Naive thymus-derived CD4-positive, alpha-beta T cell (primary cell): ENCODE data around the gene ARL4C. TPM values are rescaled to one million over a fixed set of nuclear protein-coding genes. Genes with fewer than 3 reads are reported as not detected.
A peak's percentile ranks its signal among the peaks of the same experiment; 100 is the strongest.

Experiments
- ATAC-seq: fragments of 150-1000 bp; cut with Tn5 transposase; 2 replicates; pipeline ENCODE4 v1.10.0; 2021; ENCODE audit warnings: mild to moderate bottlenecking, moderate library complexity
- CTCF ChIA-PET: fragments of 350-600 bp; sonication (Branson Sonifier 250); formaldehyde crosslinking; loops from one replicate; lab custom pipeline; 2021; ENCODE audit warnings: antibody characterized with exemption; lab: Charles Lee
- POLR2A ChIA-PET: fragments of 350-600 bp; sonication (Branson Sonifier 250); formaldehyde crosslinking; loops from one replicate; lab custom pipeline; 2021; ENCODE audit warnings: antibody characterized with exemption, inconsistent platforms; lab: Charles Lee
- DNase-seq, 9 donors: peaks; one replicate each; pipeline versions ENCODE4 v3.0.0 to v3.0.0-alpha.2; 2020 to 2022; ENCODE audit warnings: mixed read lengths in 1 of 9
- H3K27ac ChIP-seq: one replicate; pipeline ENCODE4 v1.7.0; 2013; ENCODE audit warnings: mild to moderate bottlenecking, low read depth, low read length, moderate library complexity
- H3K27me3 ChIP-seq, 2 donors: one replicate each; pipeline ENCODE4 v1.7.0; 2013; ENCODE audit warnings: low read length in 2 of 2, mild to moderate bottlenecking in 2 of 2, moderate library complexity in 2 of 2; ENCODE audit not compliant: control insufficient read depth in 2 of 2, insufficient read depth in 2 of 2
- H3K36me3 ChIP-seq, 3 experiments: 1 replicate in 2 of 3; 2 replicates in 1 of 3; pipeline ENCODE4 v1.7.0; 2013; ENCODE audit warnings: low read length in 3 of 3, mild to moderate bottlenecking in 3 of 3, moderate library complexity in 1 of 3; ENCODE audit not compliant: insufficient read depth in 3 of 3, control insufficient read depth in 2 of 3
- H3K4me1 ChIP-seq, 2 donors: one replicate each; pipeline ENCODE4 v1.7.0; 2013; ENCODE audit warnings: low read length in 2 of 2, mild to moderate bottlenecking in 2 of 2, moderate library complexity in 1 of 2; ENCODE audit not compliant: control insufficient read depth in 2 of 2, insufficient read depth in 2 of 2
- H3K4me3 ChIP-seq: 2 replicates; pipeline ENCODE4 v1.7.0; 2013; ENCODE audit warnings: mild to moderate bottlenecking, low read length
- H3K9me3 ChIP-seq, 3 experiments: 1 replicate in 2 of 3; 2 replicates in 1 of 3; pipeline ENCODE4 v1.7.0; 2013; ENCODE audit warnings: low read length in 3 of 3; ENCODE audit not compliant: control insufficient read depth in 2 of 3
- H3K27ac Mint-ChIP-seq, 9 donors: one replicate each; pipeline ENCODE4 v1.8.0; 2020 to 2022; ENCODE audit warnings: mixed read lengths in 9 of 9, mild to moderate bottlenecking in 8 of 9, moderate library complexity in 5 of 9, inconsistent platforms in 2 of 9
- H3K27me3 Mint-ChIP-seq, 5 donors: one replicate each; pipeline ENCODE4 v1.8.0; 2021 to 2022; ENCODE audit warnings: mixed read lengths in 5 of 5, mild to moderate bottlenecking in 1 of 5
- H3K36me3 Mint-ChIP-seq, 5 donors: one replicate each; pipeline ENCODE4 v1.8.0; 2020 to 2022; ENCODE audit warnings: mixed read lengths in 5 of 5, mild to moderate bottlenecking in 3 of 5, inconsistent platforms in 1 of 5
- H3K4me1 Mint-ChIP-seq, 7 donors: one replicate each; pipeline ENCODE4 v1.8.0; 2020 to 2022; ENCODE audit warnings: mixed read lengths in 7 of 7, mild to moderate bottlenecking in 3 of 7, inconsistent platforms in 1 of 7
- H3K4me3 Mint-ChIP-seq, 10 donors: one replicate each; pipeline ENCODE4 v1.8.0; 2020 to 2022; ENCODE audit warnings: mild to moderate bottlenecking in 10 of 10, mixed read lengths in 10 of 10, moderate library complexity in 6 of 10, inconsistent platforms in 2 of 10
- H3K9me3 Mint-ChIP-seq, 11 donors: one replicate each; pipeline ENCODE4 v1.8.0; 2020 to 2022; ENCODE audit warnings: mixed read lengths in 11 of 11, mild to moderate bottlenecking in 4 of 11, inconsistent platforms in 1 of 11, moderate library complexity in 1 of 11
- intact Hi-C, 2 donors: fragments of 100-400 bp; cut with micrococcal nuclease; formaldehyde crosslinking; loops; one replicate each; pipeline ENCODE4 v1.15.1; 2023
- polyA plus RNA-seq, 2 donors: library from polyadenylated mRNA; unstranded; fragments of 300-500 nt; fragmentation: Illumina TruSeq; gene quantifications; one replicate each; pipeline ENCODE4 v1.2.3, GENCODE V29; 2021
- total RNA-seq, 6 experiments: library from RNA in 5 of 6; stranded (reverse) in 5 of 6; gene quantifications; 1 replicate in 5 of 6; 2 replicates in 1 of 6; pipeline ENCODE4 v1.2.3 and lab custom pipeline; 2021 to 2026

The ARL4C gene
- total and polyA plus RNA-seq, 7 experiments from 2014 or later, result 90.6 to 329 (median 202) TPM

- H3K27ac Mint-ChIP-seq, result peak overlapping the region; percentile 91 to 100 (median 98)
- H3K4me1 Mint-ChIP-seq, result peaks cover 26 to 50% (median 43%) of the 10 kb centered on the region in 7 donors
- intact Hi-C loops, result loop anchor here (1.0 to 10.0 kb wide), 10 partner anchors 8 to 1080 kb away; no protein-coding TSS in a partner anchor
- H3K27me3 ChIP-seq, result no peaks in the 10 kb centered on the region
- CTCF ChIA-PET, result interaction anchor here (1.2 to 2.0 kb wide), 3 partner anchors 44 to 126 kb away, joined by 3 to 6 read pairs (median 5); no protein-coding TSS in a partner anchor
- H3K9me3 ChIP-seq, result no peaks in the 10 kb centered on the region
- peaks cover 13 to 63% (median 38%) of the 10 kb centered on the region in 5 donors for H3K36me3 Mint-ChIP-seq
- peaks cover 34 to 46% of the 10 kb centered on the region in 2 donors for H3K4me1 ChIP-seq
- H3K4me3 ChIP-seq, result peak overlapping the region; percentile 95
- H3K27ac ChIP-seq, result peak overlapping the region; percentile 94
- peak in 7 of 9 donors; percentile 51 to 67 (median 57) for DNase-seq
- H3K27me3 Mint-ChIP-seq, result peaks cover 0 to 5% (median 0%) of the 10 kb centered on the region in 5 donors
- peak overlapping the region; percentile 96 to 100 (median 98) for H3K4me3 Mint-ChIP-seq
- ATAC-seq, result peak; percentile 14
- peaks cover 0 to 16% (median 0%) of the 10 kb centered on the region in 11 donors for H3K9me3 Mint-ChIP-seq
- peaks cover 0 to 17% (median 7%) of the 10 kb centered on the region in 3 experiments for H3K36me3 ChIP-seq
- POLR2A ChIA-PET, result interaction anchor here (0.7 to 7.9 kb wide), 9 partner anchors 7 to 203 kb away, joined by 3 to 338 read pairs (median 21); no protein-coding TSS in a partner anchor
Observed at GRCh38 chr2:234494361-234495250, 2.3 kb downstream of the ARL4C start.

GRCh38 chr2:234493796-234494195 lies 3.1 kb downstream of the ARL4C start:
- intact Hi-C loops, result loop anchor here (1.0 to 10.0 kb wide), 7 partner anchors 7 to 1079 kb away; no protein-coding TSS in a partner anchor
- peak in 2 of 9 donors; percentile 27 to 31 for DNase-seq
- H3K36me3 Mint-ChIP-seq, result peaks cover 13 to 68% (median 38%) of the 10 kb centered on the region in 5 donors
- POLR2A ChIA-PET, result interaction anchor here (0.6 to 7.9 kb wide), 7 partner anchors 26 to 213 kb away, joined by 3 to 338 read pairs (median 21); no protein-coding TSS in a partner anchor
- H3K27me3 ChIP-seq, result no peaks in the 10 kb centered on the region
- peaks cover 0 to 6% (median 0%) of the 10 kb centered on the region in 5 donors for H3K27me3 Mint-ChIP-seq
- peaks cover 33 to 44% of the 10 kb centered on the region in 2 donors for H3K4me1 ChIP-seq
- H3K27ac Mint-ChIP-seq, result peak overlapping the region; percentile 91 to 100 (median 98)
- peak overlapping the region; percentile 94 for H3K27ac ChIP-seq
- H3K9me3 ChIP-seq, result no peaks in the 10 kb centered on the region
- H3K4me3 ChIP-seq, result peak overlapping the region; percentile 95
- ATAC-seq, result no peak
- H3K4me3 Mint-ChIP-seq, result peak overlapping the region; percentile 96 to 100 (median 98)
- H3K36me3 ChIP-seq, result peaks cover 0 to 17% (median 7%) of the 10 kb centered on the region in 3 experiments
- CTCF ChIA-PET, result no interaction called here
- peaks cover 0 to 16% (median 0%) of the 10 kb centered on the region in 11 donors for H3K9me3 Mint-ChIP-seq
- peaks cover 25 to 50% (median 42%) of the 10 kb centered on the region in 7 donors for H3K4me1 Mint-ChIP-seq

GRCh38 chr2:234492717-234493485 lies 4.0 kb downstream of the ARL4C start:
- Histone ChIP-seq H3K27me3 (no peaks in the 10 kb centered on the region), H3K36me3 (peaks cover 0 to 17% (median 7%) of the 10 kb centered on the region in 3 experiments), H3K27ac (peak overlapping the region; percentile 94), H3K4me3 (peak overlapping the region; percentile 95), H3K4me1 (peaks cover 33 to 44% of the 10 kb centered on the region in 2 donors), H3K9me3 (no peaks in the 10 kb centered on the region)
- no peak for ATAC-seq
- intact Hi-C loops, result loop anchor here in 1 of 2 donors (10.0 kb wide), 1 partner anchor 1078 kb away; no protein-coding TSS in a partner anchor
- H3K27ac Mint-ChIP-seq, result peak overlapping the region; percentile 91 to 100 (median 98)
- H3K9me3 Mint-ChIP-seq, result peaks cover 0 to 16% (median 0%) of the 10 kb centered on the region in 11 donors
- peaks cover 28 to 50% (median 42%) of the 10 kb centered on the region in 7 donors for H3K4me1 Mint-ChIP-seq
- POLR2A ChIA-PET, result interaction anchor here (0.6 to 7.9 kb wide), 14 partner anchors 25 to 1728 kb away, joined by 3 to 338 read pairs (median 4); no protein-coding TSS in a partner anchor
- H3K27me3 Mint-ChIP-seq, result peaks cover 0 to 6% (median 0%) of the 10 kb centered on the region in 5 donors
- CTCF ChIA-PET, result interaction anchor here (0.8 to 1.9 kb wide), 7 partner anchors 39 to 357 kb away, joined by 3 to 14 read pairs (median 4); no protein-coding TSS in a partner anchor
- DNase-seq, result peak in 6 of 9 donors; percentile 13 to 41 (median 33)
- H3K36me3 Mint-ChIP-seq, result peaks cover 13 to 72% (median 38%) of the 10 kb centered on the region in 5 donors
- H3K4me3 Mint-ChIP-seq, result peak overlapping the region; percentile 96 to 100 (median 98)

- peaks cover 0 to 17% (median 7%) of the 10 kb centered on the region in 3 experiments for H3K36me3 ChIP-seq
- peaks cover 0 to 16% (median 0%) of the 10 kb centered on the region in 11 donors for H3K9me3 Mint-ChIP-seq
- ATAC-seq (no peak), DNase-seq (peak in 5 of 9 donors; percentile 25 to 40 (median 38))
- peak overlapping the region; percentile 96 to 100 (median 98) for H3K4me3 Mint-ChIP-seq
- CTCF ChIA-PET, result interaction anchor here (0.8 to 1.9 kb wide), 7 partner anchors 38 to 356 kb away, joined by 3 to 14 read pairs (median 4); no protein-coding TSS in a partner anchor
- POLR2A ChIA-PET, result interaction anchor here (0.6 to 7.9 kb wide), 7 partner anchors 28 to 200 kb away, joined by 3 to 338 read pairs (median 8); no protein-coding TSS in a partner anchor
- intact Hi-C loops, result loop anchor here (2.0 to 10.0 kb wide), 2 partner anchors 123 to 1077 kb away; no protein-coding TSS in a partner anchor
- H3K27ac Mint-ChIP-seq, result peak overlapping the region; percentile 91 to 100 (median 98)
- no peaks in the 10 kb centered on the region for H3K27me3 ChIP-seq
- peaks cover 13 to 82% (median 42%) of the 10 kb centered on the region in 5 donors for H3K36me3 Mint-ChIP-seq
- peaks cover 32 to 57% (median 50%) of the 10 kb centered on the region in 7 donors for H3K4me1 Mint-ChIP-seq
- H3K9me3 ChIP-seq, result no peaks in the 10 kb centered on the region
- peak overlapping the region; percentile 94 for H3K27ac ChIP-seq
- H3K27me3 Mint-ChIP-seq, result peaks cover 0 to 6% (median 0%) of the 10 kb centered on the region in 5 donors
- H3K4me3 ChIP-seq, result peak overlapping the region; percentile 95
- H3K4me1 ChIP-seq, result peaks cover 38 to 54% of the 10 kb centered on the region in 2 donors
Observed at GRCh38 chr2:234491897-234492296, 5.0 kb downstream of the ARL4C start.

GRCh38 chr2:234491281-234491680 lies 5.6 kb downstream of the ARL4C start:
- POLR2A ChIA-PET, result interaction anchor here (1.2 to 6.9 kb wide), 9 partner anchors 15 to 202 kb away, joined by 3 to 153 read pairs (median 7); no protein-coding TSS in a partner anchor
- Histone ChIP-seq H3K27ac (peak overlapping the region; percentile 94), H3K27me3 (no peaks in the 10 kb centered on the region), H3K4me1 (peaks cover 45 to 60% of the 10 kb centered on the region in 2 donors), H3K9me3 (no peaks in the 10 kb centered on the region), H3K4me3 (peak overlapping the region; percentile 51), H3K36me3 (peaks cover 0 to 16% (median 6%) of the 10 kb centered on the region in 3 experiments)
- peak in 3 of 9 donors; percentile 13 to 20 (median 19) for DNase-seq
- H3K27ac Mint-ChIP-seq, result peak overlapping the region; percentile 91 to 100 (median 98)
- peak overlapping the region; percentile 89 to 100 (median 98) for H3K4me3 Mint-ChIP-seq
- peaks cover 12 to 88% (median 45%) of the 10 kb centered on the region in 5 donors for H3K36me3 Mint-ChIP-seq
- H3K4me1 Mint-ChIP-seq, result peaks cover 32 to 63% (median 56%) of the 10 kb centered on the region in 7 donors
- intact Hi-C loops, result loop anchor here (2.0 to 10.0 kb wide), 2 partner anchors 122 to 1076 kb away; no protein-coding TSS in a partner anchor
- ATAC-seq, result no peak
- peaks cover 0 to 6% (median 0%) of the 10 kb centered on the region in 5 donors for H3K27me3 Mint-ChIP-seq
- CTCF ChIA-PET, result interaction anchor here (1.0 to 1.2 kb wide), 2 partner anchors 37 to 203 kb away, joined by 3 to 4 read pairs; no protein-coding TSS in a partner anchor
- H3K9me3 Mint-ChIP-seq, result peaks cover 0 to 15% (median 0%) of the 10 kb centered on the region in 11 donors
